ENCODE data around the gene SLC13A5. TPM values are rescaled to one million over a fixed set of nuclear protein-coding genes. Genes with fewer than 3 reads are reported as not detected.

The SLC13A5 gene
- polyA plus RNA-seq, 1 of the 3 experiments (the other 2 are of a cell fraction) = not detected

DNA sequence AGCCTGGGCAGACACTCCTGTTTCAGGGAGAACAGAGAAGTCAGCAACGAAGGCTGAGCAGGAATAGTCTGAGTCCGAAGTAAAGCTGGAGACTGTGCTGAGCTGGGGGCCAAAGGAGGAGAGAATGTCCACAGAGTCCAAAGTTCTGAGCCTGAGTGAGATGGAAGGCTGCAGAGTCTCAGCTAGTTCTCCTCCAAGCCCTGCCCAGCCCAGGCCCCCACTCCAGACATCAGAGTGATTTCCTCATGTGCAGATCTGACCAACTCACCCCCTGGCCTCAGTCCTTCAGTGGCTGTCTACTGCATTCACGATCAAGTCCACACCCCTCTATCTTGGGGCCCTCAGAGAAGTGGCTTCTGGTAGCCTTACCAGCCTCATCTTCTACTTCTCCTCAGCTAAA is 21.6 kb downstream of the SLC13A5 start:
- no peaks in the 10 kb centered on the region for H3K9me3 ChIP-seq
- H3K36me3 ChIP-seq (replicated peaks in 1 of 2; ENCODE audit: control insufficient read depth in 1 of 2, insufficient read depth in 2 of 2, low read length in 1 of 2) = no peaks in the 10 kb centered on the region
- no peak overlapping the region for H3K4me3 ChIP-seq (ENCODE audit: low read depth in 2 of 2, low read length in 1 of 2)
- CTCF ChIA-PET = interaction anchor here (0.7 to 1.1 kb wide), 3 partner anchors 18 to 152 kb away, joined by 3 read pairs; no protein-coding TSS in a partner anchor
- WGBS (ENCODE audit: low lambda C conversion rate) = 4% methylated on average over 3 of the region's 3 CpGs
- no peaks in the 10 kb centered on the region for H3K9me2 ChIP-seq
- TF ChIP-seq TCF12 (IDR thresholded peaks at IDR 0.05) (no peak), GATA2 (CRISPR knock-in tag; IDR thresholded peaks at IDR 0.05) (no peak), RAD21 (IDR thresholded peaks at IDR 0.05; ENCODE audit: low read length) (no peak), MXI1 (IDR thresholded peaks at IDR 0.05; ENCODE audit: low read depth, low read length) (no peak), NFIC (IDR thresholded peaks at IDR 0.05; ENCODE audit: borderline replicate concordance) (no peak), EP300 (IDR thresholded peaks at IDR 0.05; ENCODE audit: borderline replicate concordance in 1 of 2, low read depth in 1 of 2, low read length in 1 of 2) (no peak), NRF1 (IDR thresholded peaks at IDR 0.05; ENCODE audit: low read depth, low read length) (no peak), SIN3A (IDR thresholded peaks at IDR 0.05; ENCODE audit: borderline replicate concordance, low read depth, low read length) (no peak), ELF1 (IDR thresholded peaks at IDR 0.05) (no peak)
- TF ChIP-seq, protein P1, sequence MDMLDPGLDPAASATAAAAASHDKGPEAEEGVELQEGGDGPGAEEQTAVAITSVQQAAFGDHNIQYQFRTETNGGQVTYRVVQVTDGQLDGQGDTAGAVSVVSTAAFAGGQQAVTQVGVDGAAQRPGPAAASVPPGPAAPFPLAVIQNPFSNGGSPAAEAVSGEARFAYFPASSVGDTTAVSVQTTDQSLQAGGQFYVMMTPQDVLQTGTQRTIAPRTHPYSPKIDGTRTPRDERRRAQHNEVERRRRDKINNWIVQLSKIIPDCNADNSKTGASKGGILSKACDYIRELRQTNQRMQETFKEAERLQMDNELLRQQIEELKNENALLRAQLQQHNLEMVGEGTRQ (IDR thresholded peaks at IDR 0.05; ENCODE audit: borderline replicate concordance, low read depth, low read length) = no peak
- TF ChIP-seq, protein P2, sequence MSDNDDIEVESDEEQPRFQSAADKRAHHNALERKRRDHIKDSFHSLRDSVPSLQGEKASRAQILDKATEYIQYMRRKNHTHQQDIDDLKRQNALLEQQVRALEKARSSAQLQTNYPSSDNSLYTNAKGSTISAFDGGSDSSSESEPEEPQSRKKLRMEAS (IDR thresholded peaks at IDR 0.05; ENCODE audit: low read depth) = no peak
- TF ChIP-seq, protein P3, sequence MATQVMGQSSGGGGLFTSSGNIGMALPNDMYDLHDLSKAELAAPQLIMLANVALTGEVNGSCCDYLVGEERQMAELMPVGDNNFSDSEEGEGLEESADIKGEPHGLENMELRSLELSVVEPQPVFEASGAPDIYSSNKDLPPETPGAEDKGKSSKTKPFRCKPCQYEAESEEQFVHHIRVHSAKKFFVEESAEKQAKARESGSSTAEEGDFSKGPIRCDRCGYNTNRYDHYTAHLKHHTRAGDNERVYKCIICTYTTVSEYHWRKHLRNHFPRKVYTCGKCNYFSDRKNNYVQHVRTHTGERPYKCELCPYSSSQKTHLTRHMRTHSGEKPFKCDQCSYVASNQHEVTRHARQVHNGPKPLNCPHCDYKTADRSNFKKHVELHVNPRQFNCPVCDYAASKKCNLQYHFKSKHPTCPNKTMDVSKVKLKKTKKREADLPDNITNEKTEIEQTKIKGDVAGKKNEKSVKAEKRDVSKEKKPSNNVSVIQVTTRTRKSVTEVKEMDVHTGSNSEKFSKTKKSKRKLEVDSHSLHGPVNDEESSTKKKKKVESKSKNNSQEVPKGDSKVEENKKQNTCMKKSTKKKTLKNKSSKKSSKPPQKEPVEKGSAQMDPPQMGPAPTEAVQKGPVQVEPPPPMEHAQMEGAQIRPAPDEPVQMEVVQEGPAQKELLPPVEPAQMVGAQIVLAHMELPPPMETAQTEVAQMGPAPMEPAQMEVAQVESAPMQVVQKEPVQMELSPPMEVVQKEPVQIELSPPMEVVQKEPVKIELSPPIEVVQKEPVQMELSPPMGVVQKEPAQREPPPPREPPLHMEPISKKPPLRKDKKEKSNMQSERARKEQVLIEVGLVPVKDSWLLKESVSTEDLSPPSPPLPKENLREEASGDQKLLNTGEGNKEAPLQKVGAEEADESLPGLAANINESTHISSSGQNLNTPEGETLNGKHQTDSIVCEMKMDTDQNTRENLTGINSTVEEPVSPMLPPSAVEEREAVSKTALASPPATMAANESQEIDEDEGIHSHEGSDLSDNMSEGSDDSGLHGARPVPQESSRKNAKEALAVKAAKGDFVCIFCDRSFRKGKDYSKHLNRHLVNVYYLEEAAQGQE (IDR thresholded peaks at IDR 0.05; ENCODE audit: low read depth, low read length) = no peak
- TF ChIP-seq, protein P4, sequence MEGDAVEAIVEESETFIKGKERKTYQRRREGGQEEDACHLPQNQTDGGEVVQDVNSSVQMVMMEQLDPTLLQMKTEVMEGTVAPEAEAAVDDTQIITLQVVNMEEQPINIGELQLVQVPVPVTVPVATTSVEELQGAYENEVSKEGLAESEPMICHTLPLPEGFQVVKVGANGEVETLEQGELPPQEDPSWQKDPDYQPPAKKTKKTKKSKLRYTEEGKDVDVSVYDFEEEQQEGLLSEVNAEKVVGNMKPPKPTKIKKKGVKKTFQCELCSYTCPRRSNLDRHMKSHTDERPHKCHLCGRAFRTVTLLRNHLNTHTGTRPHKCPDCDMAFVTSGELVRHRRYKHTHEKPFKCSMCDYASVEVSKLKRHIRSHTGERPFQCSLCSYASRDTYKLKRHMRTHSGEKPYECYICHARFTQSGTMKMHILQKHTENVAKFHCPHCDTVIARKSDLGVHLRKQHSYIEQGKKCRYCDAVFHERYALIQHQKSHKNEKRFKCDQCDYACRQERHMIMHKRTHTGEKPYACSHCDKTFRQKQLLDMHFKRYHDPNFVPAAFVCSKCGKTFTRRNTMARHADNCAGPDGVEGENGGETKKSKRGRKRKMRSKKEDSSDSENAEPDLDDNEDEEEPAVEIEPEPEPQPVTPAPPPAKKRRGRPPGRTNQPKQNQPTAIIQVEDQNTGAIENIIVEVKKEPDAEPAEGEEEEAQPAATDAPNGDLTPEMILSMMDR (IDR thresholded peaks at IDR 0.05) = no peak
- H3K79me2 ChIP-seq (ENCODE audit: insufficient read depth) = no peaks in the 10 kb centered on the region
- H2AFZ ChIP-seq (ENCODE audit: low read depth) = no peak overlapping the region
- H3K4me1 ChIP-seq (ENCODE audit: control insufficient read depth in 1 of 2, insufficient read depth in 2 of 2, low read depth in 1 of 2, low read length in 1 of 2) = no peaks in the 10 kb centered on the region
- POLR2A ChIA-PET = no interaction called here
- peaks cover 84% of the 10 kb centered on the region for H3K27me3 ChIP-seq (ENCODE audit: insufficient read depth)
- DNase-seq = no peak
- no peak overlapping the region for H3K4me2 ChIP-seq
- no peak overlapping the region for H3K9ac ChIP-seq
- H3F3A ChIP-seq (replicated peaks; ENCODE audit: insufficient read depth) = no peaks in the 10 kb centered on the region
- H4K20me1 ChIP-seq (ENCODE audit: insufficient read depth) = no peaks in the 10 kb centered on the region
- H3K27ac ChIP-seq (ENCODE audit: low read depth in 2 of 2, low read length in 1 of 2) = no peak overlapping the region

Data from SK-N-SH (cell line).